ENCODE data around the gene RAPGEF6. TPM values are rescaled to one million over a fixed set of nuclear protein-coding genes. Genes with fewer than 3 reads are reported as not detected.
A peak's percentile ranks its signal among the peaks of the same experiment; 100 is the strongest.

Gene RAPGEF6
- total RNA-seq, 3 donors from 2014 or later (not counting 1 experiment from before 2014, with no cell fraction given), result 30.1 to 61.0 (median 42.1) TPM

DNA sequence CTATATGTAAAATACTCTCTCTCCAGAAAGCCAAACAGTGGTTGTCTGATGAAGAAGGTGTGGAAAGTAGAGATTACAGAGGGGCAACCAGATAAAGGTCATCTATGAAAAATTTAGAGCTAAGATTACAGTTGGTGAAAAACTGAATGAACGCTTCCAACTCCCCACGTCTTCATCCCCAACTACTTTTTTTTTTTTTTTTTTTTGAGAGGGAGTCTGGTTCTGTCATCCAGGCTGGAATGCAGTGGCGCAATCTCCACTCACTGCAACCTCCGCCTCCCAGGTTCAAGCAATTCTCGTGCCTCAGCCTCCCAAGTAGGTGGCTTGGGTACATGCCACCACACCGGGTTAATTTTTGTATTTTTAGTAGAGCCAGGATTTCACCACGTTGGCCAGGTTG lies 64.3 kb downstream of the RAPGEF6 start:
- ATAC-seq (no peak), DNase-seq (no peak)
- Histone ChIP-seq H3K4me1 (ENCODE audit: control insufficient read depth, insufficient read depth, low read length) (no peaks in the 10 kb centered on the region), H3K36me3 (ENCODE audit: control insufficient read depth, insufficient read depth, low read length) (no peaks in the 10 kb centered on the region), H3K9me3 (ENCODE audit: control insufficient read depth, insufficient read depth, low read length) (no peaks in the 10 kb centered on the region), H3K27ac (ENCODE audit: low read length) (no peak overlapping the region), H3K27me3 (ENCODE audit: control insufficient read depth, insufficient read depth, low read length) (no peaks in the 10 kb centered on the region), H3K4me3 (ENCODE audit: low read length) (no peak overlapping the region)
- no peak overlapping the region for H3K27ac Mint-ChIP-seq
- TF ChIP-seq, protein P1, sequence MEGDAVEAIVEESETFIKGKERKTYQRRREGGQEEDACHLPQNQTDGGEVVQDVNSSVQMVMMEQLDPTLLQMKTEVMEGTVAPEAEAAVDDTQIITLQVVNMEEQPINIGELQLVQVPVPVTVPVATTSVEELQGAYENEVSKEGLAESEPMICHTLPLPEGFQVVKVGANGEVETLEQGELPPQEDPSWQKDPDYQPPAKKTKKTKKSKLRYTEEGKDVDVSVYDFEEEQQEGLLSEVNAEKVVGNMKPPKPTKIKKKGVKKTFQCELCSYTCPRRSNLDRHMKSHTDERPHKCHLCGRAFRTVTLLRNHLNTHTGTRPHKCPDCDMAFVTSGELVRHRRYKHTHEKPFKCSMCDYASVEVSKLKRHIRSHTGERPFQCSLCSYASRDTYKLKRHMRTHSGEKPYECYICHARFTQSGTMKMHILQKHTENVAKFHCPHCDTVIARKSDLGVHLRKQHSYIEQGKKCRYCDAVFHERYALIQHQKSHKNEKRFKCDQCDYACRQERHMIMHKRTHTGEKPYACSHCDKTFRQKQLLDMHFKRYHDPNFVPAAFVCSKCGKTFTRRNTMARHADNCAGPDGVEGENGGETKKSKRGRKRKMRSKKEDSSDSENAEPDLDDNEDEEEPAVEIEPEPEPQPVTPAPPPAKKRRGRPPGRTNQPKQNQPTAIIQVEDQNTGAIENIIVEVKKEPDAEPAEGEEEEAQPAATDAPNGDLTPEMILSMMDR (IDR thresholded peaks at IDR 0.05), result no peak
- H3K27me3 Mint-ChIP-seq (ENCODE audit: low read depth in 2 of 2), result no peaks in the 10 kb centered on the region
- H3K36me3 Mint-ChIP-seq, result no peaks in the 10 kb centered on the region
- H3K4me3 Mint-ChIP-seq, result no peak overlapping the region
- intact Hi-C loops (cut with micrococcal nuclease), result no loop called here
- whole genome bisulfite sequencing (ENCODE audit: insufficient coverage), result 97% methylated on average over 5 of the region's 7 CpGs
- no peaks in the 10 kb centered on the region for H3K9me3 Mint-ChIP-seq
- peaks cover 24 to 26% of the 10 kb centered on the region in 2 donors for H3K4me1 Mint-ChIP-seq

DNA sequence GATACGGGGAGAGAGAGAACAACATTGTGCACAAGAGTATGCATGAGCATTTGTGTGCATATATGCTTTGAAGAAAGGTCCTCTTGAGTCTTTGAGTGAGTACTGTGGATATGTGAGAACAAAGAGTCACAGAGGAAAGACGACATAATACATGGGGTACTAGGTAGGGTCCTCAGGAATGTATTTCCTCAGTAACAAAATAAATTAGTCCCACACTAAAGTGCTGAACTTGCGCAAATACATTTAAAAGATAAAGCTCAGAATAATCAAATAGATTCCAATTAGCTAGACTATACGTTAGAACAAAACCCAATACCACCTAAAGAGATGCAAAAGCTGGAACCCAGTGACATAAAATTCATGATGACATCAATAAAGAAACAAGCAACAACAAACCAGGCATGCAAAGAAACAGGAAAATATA lies 70.8 kb downstream of the RAPGEF6 start:
- Histone ChIP-seq H3K27me3 (ENCODE audit: control insufficient read depth, insufficient read depth, low read length) (no peaks in the 10 kb centered on the region), H3K4me3 (ENCODE audit: low read length) (no peak overlapping the region), H3K27ac (ENCODE audit: low read length) (no peak overlapping the region), H3K36me3 (ENCODE audit: control insufficient read depth, insufficient read depth, low read length) (peaks cover 3% of the 10 kb centered on the region), H3K4me1 (ENCODE audit: control insufficient read depth, insufficient read depth, low read length) (no peaks in the 10 kb centered on the region), H3K9me3 (ENCODE audit: control insufficient read depth, insufficient read depth, low read length) (no peaks in the 10 kb centered on the region)
- Mint-ChIP-seq H3K27me3 (ENCODE audit: low read depth in 2 of 2) (no peaks in the 10 kb centered on the region), H3K9me3 (no peaks in the 10 kb centered on the region), H3K27ac (no peak overlapping the region), H3K36me3 (no peaks in the 10 kb centered on the region), H3K4me1 (peaks cover 12 to 16% of the 10 kb centered on the region in 2 donors), H3K4me3 (no peak overlapping the region)
- DNase-seq (no peak), ATAC-seq (no peak)
- intact Hi-C loops (cut with micrococcal nuclease), result no loop called here
- WGBS (ENCODE audit: insufficient coverage), result 90% methylated on average over 4 of the region's 4 CpGs
- TF ChIP-seq, protein P1 (IDR thresholded peaks at IDR 0.05), result no peak

DNA sequence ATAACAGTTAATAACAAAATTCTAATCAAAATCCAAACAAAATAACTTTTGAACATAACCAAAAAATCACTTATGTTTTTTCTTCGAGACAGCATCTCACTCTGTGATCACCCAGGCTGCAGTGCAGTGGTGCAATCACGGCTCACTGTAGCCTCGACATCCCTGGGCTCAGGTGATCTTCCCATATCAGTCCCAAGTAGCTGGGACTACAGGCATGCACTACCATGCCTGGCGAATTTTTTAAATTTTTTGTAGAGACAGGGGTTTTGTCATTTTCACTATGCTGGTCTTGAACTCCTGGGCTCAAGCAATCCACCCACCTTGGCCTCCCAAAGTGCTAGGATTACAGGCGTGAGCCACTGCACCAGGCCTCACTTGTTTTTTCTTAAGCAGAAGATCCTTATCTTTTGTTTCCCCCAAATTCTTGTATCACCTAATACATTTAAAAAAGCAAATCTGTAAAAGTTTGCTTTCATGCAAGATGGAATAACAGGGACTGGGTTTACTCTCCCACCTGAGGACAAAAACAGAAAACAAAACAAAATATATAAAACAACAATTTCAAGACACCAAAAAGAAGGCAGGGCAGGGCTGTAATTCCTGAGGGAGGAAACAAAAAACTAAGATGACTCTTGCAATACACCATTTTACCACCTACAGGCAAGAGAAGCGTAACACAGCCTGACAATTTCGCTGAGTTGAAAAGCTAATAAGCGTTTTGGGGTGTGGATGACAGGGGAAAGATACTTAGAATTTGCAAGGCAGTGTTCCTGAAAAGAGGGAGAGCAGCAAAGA lies 71.4 kb downstream of the RAPGEF6 start:
- no peak overlapping the region for H3K27ac Mint-ChIP-seq

More for the DNA sequence above, 71.4 kb downstream of the RAPGEF6 start:
- H3K9me3 ChIP-seq (ENCODE audit: control insufficient read depth, insufficient read depth, low read length), result no peaks in the 10 kb centered on the region
- ATAC-seq (no peak), DNase-seq (peak in 1 of 2 donors; percentile 17)
- Mint-ChIP-seq H3K9me3 (no peaks in the 10 kb centered on the region), H3K4me1 (peaks cover 12 to 15% of the 10 kb centered on the region in 2 donors), H3K27me3 (ENCODE audit: low read depth in 2 of 2) (no peaks in the 10 kb centered on the region), H3K36me3 (no peaks in the 10 kb centered on the region), H3K4me3 (no peak overlapping the region)
- no peak overlapping the region for H3K4me3 ChIP-seq (ENCODE audit: low read length)
- no peaks in the 10 kb centered on the region for H3K4me1 ChIP-seq (ENCODE audit: control insufficient read depth, insufficient read depth, low read length)
- intact Hi-C loops (cut with micrococcal nuclease), result no loop called here
- TF ChIP-seq, protein P1 (IDR thresholded peaks at IDR 0.05), result no peak
- H3K27me3 ChIP-seq (ENCODE audit: control insufficient read depth, insufficient read depth, low read length), result no peaks in the 10 kb centered on the region
- no peak overlapping the region for H3K27ac ChIP-seq (ENCODE audit: low read length)
- peaks cover 5% of the 10 kb centered on the region for H3K36me3 ChIP-seq (ENCODE audit: control insufficient read depth, insufficient read depth, low read length)
- WGBS (ENCODE audit: insufficient coverage), result 95% methylated on average over 8 of the region's 8 CpGs
